Right lung (tissue), 5 donors: ENCODE results near the gene HTATIP2. TPM values are rescaled to one million over a fixed set of nuclear protein-coding genes. Genes with fewer than 3 reads are reported as not detected.

Experiments
- polyA plus RNA-seq, 5 donors: library from polyadenylated mRNA; unstranded; fragments of 120-200 nt; gene quantifications; one replicate each; pipeline versions ENCODE4 v1.2.1 to v1.2.3, GENCODE V29; 2013; ENCODE audit warnings: inconsistent platforms in 1 of 5, low replicate concordance in 1 of 5; ENCODE audit not compliant: insufficient read length in 5 of 5, insufficient read depth in 1 of 5

Gene HTATIP2
- polyA plus RNA-seq, 5 donors: 3.3 to 5.4 (median 3.9) TPM

Other genes with a start within 250 kb of the HTATIP2 start
- gene DBX1, start 203.2 kb upstream of the HTATIP2 start, polyA plus RNA-seq: under 1 TPM in 1 of 5 donors, not detected in 4; 0.35 TPM
- 10 to 100 TPM; 13.9 to 19.2 (median 17.2) TPM for gene PRMT3, start 24.0 kb downstream of the HTATIP2 start, polyA plus RNA-seq
- not detected for gene SLC6A5, start 235.9 kb downstream of the HTATIP2 start, polyA plus RNA-seq